ENCODE measurements around the gene DOLPP1.

Gene DOLPP1

DNA sequence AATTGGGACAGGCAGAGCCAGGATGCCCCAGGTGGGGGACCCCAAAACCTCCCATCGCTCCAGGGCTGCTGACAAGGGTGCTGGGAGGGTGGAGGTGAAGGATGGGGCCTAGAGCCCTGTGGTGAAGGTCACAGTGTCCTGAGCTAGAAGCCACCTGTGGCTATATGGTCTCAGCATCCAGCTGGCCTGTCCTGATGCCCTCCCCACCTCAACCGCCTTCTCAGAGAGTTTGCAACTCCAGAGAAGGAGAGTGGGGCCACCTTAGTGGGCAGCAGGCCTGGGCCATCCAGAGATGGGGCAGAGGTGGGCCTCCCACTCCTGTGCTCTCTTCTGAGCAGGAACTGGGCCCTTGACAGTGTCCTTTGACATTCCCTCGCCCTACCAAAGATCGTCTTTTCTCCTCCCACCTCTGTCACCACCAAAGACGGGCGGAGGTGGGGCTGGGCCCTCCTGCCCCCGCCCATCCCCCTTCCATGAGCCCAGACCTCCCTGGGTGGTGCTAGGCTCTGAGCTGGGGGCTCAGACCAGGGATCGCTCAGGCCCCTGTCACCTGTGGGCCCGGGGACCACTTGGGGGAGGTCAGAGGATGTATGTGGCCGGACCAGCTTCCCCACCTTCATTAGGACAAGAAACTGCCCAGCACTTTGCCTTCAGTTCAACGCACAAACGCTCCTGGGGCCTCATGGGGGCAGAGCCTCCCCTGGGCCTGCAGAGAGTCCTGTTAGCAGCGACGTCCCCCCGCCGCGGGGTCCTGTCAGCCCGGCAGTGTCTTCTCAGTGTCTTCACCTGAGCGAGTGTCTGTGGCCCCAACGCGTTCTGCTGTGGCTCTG lies 10.0 kb upstream of the DOLPP1 start:
- DNase-seq (ENCODE audit: low read depth in 1 of 2, low spot score in 1 of 2): no peak
- no peak for TF ChIP-seq JUND (IDR thresholded peaks at IDR 0.05; ENCODE audit: low read depth)

GRCh38 chr9:129071526-129072126 lies 9.3 kb upstream of the DOLPP1 start:
- in situ Hi-C loops (cut with HindIII; ENCODE audit: low pct_unique_long_range_greater_than_20kb, low sequenced_read_pairs): no loop called here
- peak in 1 of 2 experiments; percentile 34 for DNase-seq (ENCODE audit: low read depth in 1 of 2, low spot score in 1 of 2)
- TF ChIP-seq JUND (IDR thresholded peaks at IDR 0.05; ENCODE audit: low read depth): no peak

More for the DNA sequence above, 10.0 kb upstream of the DOLPP1 start:
- in situ Hi-C loops (cut with HindIII; ENCODE audit: low pct_unique_long_range_greater_than_20kb, low sequenced_read_pairs): no loop called here

- no peak for DNase-seq (ENCODE audit: low read depth in 1 of 2, low spot score in 1 of 2)
- in situ Hi-C loops (cut with HindIII; ENCODE audit: low pct_unique_long_range_greater_than_20kb, low sequenced_read_pairs): no loop called here
- TF ChIP-seq JUND (IDR thresholded peaks at IDR 0.05; ENCODE audit: low read depth): no peak
Observed at GRCh38 chr9:129072171-129072570, 8.7 kb upstream of the DOLPP1 start.

- in situ Hi-C loops (cut with HindIII; ENCODE audit: low pct_unique_long_range_greater_than_20kb, low sequenced_read_pairs): no loop called here
- no peak for TF ChIP-seq JUND (IDR thresholded peaks at IDR 0.05; ENCODE audit: low read depth)
- no peak for DNase-seq (ENCODE audit: low read depth in 1 of 2, low spot score in 1 of 2)
Observed at GRCh38 chr9:129073404-129073803, 7.5 kb upstream of the DOLPP1 start.

DNA sequence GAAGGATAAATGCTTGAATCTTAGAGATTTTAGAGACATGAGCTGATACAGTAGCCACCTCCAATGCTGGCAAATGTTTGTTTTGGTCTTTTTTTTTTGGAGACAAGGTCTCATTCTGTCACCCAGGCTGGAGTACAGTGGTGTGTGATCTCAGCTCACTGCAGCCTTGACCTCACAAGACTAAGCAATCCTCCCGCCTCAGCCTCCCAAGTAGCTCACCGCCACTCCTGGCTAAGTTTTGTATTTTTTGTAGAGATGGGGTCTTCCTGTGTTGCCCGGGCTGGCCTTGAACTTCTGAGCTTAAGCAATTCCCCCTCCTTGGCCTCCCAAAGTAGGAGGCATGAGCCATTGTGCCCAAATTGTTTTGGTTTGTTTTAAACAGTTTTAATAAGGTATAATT lies 6.8 kb upstream of the DOLPP1 start:
- no peak for TF ChIP-seq JUND (IDR thresholded peaks at IDR 0.05; ENCODE audit: low read depth)
- DNase-seq (ENCODE audit: low read depth in 1 of 2, low spot score in 1 of 2): no peak

GRCh38 chr9:129075996-129076639 lies 4.8 kb upstream of the DOLPP1 start:
- in situ Hi-C loops (cut with HindIII; ENCODE audit: low pct_unique_long_range_greater_than_20kb, low sequenced_read_pairs): no loop called here
- no peak for TF ChIP-seq JUND (IDR thresholded peaks at IDR 0.05; ENCODE audit: low read depth)

More for the DNA sequence above, 6.8 kb upstream of the DOLPP1 start:
- in situ Hi-C loops (cut with HindIII; ENCODE audit: low pct_unique_long_range_greater_than_20kb, low sequenced_read_pairs): no loop called here

DNA sequence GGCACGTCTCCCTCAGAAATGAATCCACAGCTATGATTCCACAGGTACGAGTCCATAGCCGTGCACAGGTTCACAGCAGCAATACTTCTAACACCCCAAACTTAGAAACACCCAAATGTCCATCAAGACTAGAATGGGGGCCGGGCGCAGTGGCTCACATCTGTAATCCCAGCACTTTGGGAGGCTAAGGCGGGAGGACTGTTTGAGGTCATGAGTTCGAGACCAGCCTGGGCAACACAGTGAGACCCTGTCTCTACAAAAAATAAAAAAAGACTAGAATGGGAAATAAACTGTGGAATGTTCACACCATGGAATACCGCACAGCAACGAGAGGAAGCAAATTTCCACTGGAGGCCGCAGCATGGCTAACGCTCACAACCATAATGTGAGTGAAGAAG lies 4.3 kb upstream of the DOLPP1 start:
- TF ChIP-seq JUND (IDR thresholded peaks at IDR 0.05; ENCODE audit: low read depth): no peak
- no peak for DNase-seq (ENCODE audit: low read depth in 1 of 2, low spot score in 1 of 2)
- in situ Hi-C loops (cut with HindIII; ENCODE audit: low pct_unique_long_range_greater_than_20kb, low sequenced_read_pairs): no loop called here

More at GRCh38 chr9:129075996-129076639, 4.8 kb upstream of the DOLPP1 start:
- DNase-seq (ENCODE audit: low read depth in 1 of 2, low spot score in 1 of 2): no peak

- DNase-seq (ENCODE audit: low read depth in 1 of 2, low spot score in 1 of 2): no peak
- no peak for TF ChIP-seq JUND (IDR thresholded peaks at IDR 0.05; ENCODE audit: low read depth)
- in situ Hi-C loops (cut with HindIII; ENCODE audit: low pct_unique_long_range_greater_than_20kb, low sequenced_read_pairs): no loop called here
Observed at GRCh38 chr9:129077236-129077635, 3.7 kb upstream of the DOLPP1 start.

GRCh38 chr9:129078691-129079503 lies 2.0 kb upstream of the DOLPP1 start:
- in situ Hi-C loops (cut with HindIII; ENCODE audit: low pct_unique_long_range_greater_than_20kb, low sequenced_read_pairs): no loop called here
- DNase-seq (ENCODE audit: low read depth in 1 of 2, low spot score in 1 of 2): no peak
- no peak for TF ChIP-seq JUND (IDR thresholded peaks at IDR 0.05; ENCODE audit: low read depth)

DNA sequence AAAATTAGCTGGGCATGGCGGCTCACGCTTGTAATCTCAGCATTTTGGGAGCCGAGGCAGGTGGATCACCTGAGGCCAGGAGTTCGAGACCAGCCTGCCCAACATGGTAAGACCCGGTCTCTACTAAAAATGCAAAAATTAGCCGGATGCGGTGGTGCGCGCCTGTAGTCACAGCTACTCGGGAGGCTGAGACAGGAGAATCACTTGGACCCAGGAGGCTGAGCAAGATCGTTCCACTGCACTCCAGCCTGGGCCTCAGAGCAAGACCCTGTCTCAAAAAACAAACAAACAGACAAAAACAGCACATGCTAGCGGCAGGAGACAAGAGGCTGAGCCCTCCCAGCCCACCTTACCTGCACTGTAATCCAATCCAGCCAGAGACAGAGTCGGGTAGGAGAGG lies 1.1 kb upstream of the DOLPP1 start:
- no peak for TF ChIP-seq JUND (IDR thresholded peaks at IDR 0.05; ENCODE audit: low read depth)
- in situ Hi-C loops (cut with HindIII; ENCODE audit: low pct_unique_long_range_greater_than_20kb, low sequenced_read_pairs): no loop called here
- no peak for DNase-seq (ENCODE audit: low read depth in 1 of 2, low spot score in 1 of 2)

DNA sequence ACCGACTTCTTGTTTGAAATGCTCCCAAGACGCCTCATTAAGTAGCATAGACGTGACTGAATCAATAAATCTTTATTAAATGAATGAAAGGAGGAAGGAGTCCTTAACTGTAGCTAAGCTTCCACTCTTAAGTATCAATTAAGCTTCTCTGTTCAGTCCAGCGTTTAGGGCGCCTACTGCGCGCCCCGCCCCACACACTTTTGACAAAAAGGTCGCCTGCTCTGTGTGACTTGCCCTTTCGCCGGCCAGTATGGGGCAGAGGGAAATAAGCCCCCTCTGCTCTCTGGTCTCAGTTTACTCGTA lies 662 bp upstream of the DOLPP1 start:
- in situ Hi-C loops (cut with HindIII; ENCODE audit: low pct_unique_long_range_greater_than_20kb, low sequenced_read_pairs): no loop called here
- TF ChIP-seq JUND (IDR thresholded peaks at IDR 0.05; ENCODE audit: low read depth): no peak
- DNase-seq (ENCODE audit: low read depth in 1 of 2, low spot score in 1 of 2): no peak

DNA sequence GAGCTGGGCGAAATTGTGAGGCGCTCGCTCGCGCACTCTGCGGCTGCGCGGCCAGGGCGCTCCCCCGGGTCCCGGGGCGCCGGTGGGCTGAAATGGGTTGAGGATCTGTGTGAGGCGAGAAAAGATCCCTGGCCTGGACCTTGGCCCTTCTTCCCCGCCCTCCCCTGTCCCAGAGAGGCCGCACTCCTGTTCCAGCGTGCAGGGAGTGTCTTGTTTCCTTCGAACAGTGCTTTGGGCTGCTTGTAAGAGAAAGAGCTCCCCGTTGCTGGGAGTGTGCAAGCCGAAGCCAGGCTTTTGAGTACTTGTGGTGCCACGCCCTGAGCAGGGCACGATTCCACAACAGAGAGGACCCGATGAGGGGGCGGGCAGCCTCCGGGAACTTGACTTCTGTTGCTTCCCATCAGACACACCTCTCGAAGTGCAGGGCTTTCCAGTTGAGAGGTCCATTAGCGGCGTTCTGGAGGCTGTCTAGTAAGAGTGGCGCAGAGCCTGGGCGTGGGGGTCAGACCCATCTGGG lies 535 bp downstream of the DOLPP1 start:
- in situ Hi-C loops (cut with HindIII; ENCODE audit: low pct_unique_long_range_greater_than_20kb, low sequenced_read_pairs): no loop called here
- no peak for DNase-seq (ENCODE audit: low read depth in 1 of 2, low spot score in 1 of 2)
- TF ChIP-seq JUND (IDR thresholded peaks at IDR 0.05; ENCODE audit: low read depth): no peak
